Mesenchymal stem cell (in vitro differentiated cells and primary cell): ENCODE results near the gene EEFSEC.
A peak's percentile ranks its signal among the peaks of the same experiment; 100 is the strongest.

Source experiments
- DNase-seq: peaks from one replicate; pipeline ENCODE4 v3.0.0-alpha.2; 2013
- H2AFZ ChIP-seq: one replicate; pipeline ENCODE4 v1.6.1; 2013; ENCODE audit warnings: low read depth, mild to moderate bottlenecking, control low read depth, inconsistent platforms, low read length, moderate library complexity
- H2AK5ac ChIP-seq: 2 replicates; pipeline ENCODE4 v1.6.1; 2013; ENCODE audit warnings: low read length, moderate library complexity, mild to moderate bottlenecking, inconsistent platforms; ENCODE audit not compliant: severe bottlenecking
- H2BK120ac ChIP-seq: one replicate; pipeline ENCODE4 v1.6.1; 2013; ENCODE audit warnings: low read depth, mild to moderate bottlenecking, inconsistent platforms, low read length, moderate library complexity
- H2BK12ac ChIP-seq, 2 experiments: one replicate each; pipeline ENCODE4 v1.6.1; 2013; ENCODE audit warnings: inconsistent platforms in 2 of 2, low read length in 2 of 2, mild to moderate bottlenecking in 2 of 2, moderate library complexity in 2 of 2, control low read depth in 1 of 2
- H2BK15ac ChIP-seq: one replicate; pipeline ENCODE4 v1.6.1; 2013; ENCODE audit warnings: mild to moderate bottlenecking, low read depth, inconsistent platforms; ENCODE audit not compliant: poor library complexity, severe bottlenecking
- H2BK5ac ChIP-seq: 2 replicates; pipeline ENCODE4 v1.6.1; 2013; ENCODE audit warnings: low read depth, mild to moderate bottlenecking, low read length, control low read depth, inconsistent platforms; ENCODE audit not compliant: poor library complexity, severe bottlenecking
- H3K14ac ChIP-seq, 2 experiments: one replicate each; pipeline ENCODE4 v1.6.1; 2013; ENCODE audit warnings: inconsistent platforms in 2 of 2, low read length in 2 of 2, control low read depth in 1 of 2, mild to moderate bottlenecking in 1 of 2, moderate library complexity in 1 of 2
- H3K18ac ChIP-seq, 2 experiments: one replicate each; pipeline ENCODE4 v1.6.1; 2013; ENCODE audit warnings: inconsistent platforms in 2 of 2, low read length in 2 of 2, control low read depth in 1 of 2, low read depth in 1 of 2, mild to moderate bottlenecking in 1 of 2
- H3K23ac ChIP-seq, 2 experiments: one replicate each; pipeline ENCODE4 v1.6.1; 2013; ENCODE audit warnings: inconsistent platforms in 2 of 2, low read length in 2 of 2, mild to moderate bottlenecking in 2 of 2, moderate library complexity in 2 of 2, control low read depth in 1 of 2
- H3K27ac ChIP-seq: 2 replicates; pipeline ENCODE4 v1.5.1; 2013; ENCODE audit warnings: mild to moderate bottlenecking, moderate library complexity, low read length, control low read depth, inconsistent platforms; ENCODE audit not compliant: poor library complexity, severe bottlenecking
- H3K27me3 ChIP-seq, 2 experiments: 2 replicates each; pipeline versions ENCODE4 v1.6.1 to v1.7.0; 2013; ENCODE audit warnings: low read length in 2 of 2, mild to moderate bottlenecking in 2 of 2, moderate library complexity in 2 of 2, control low read depth in 1 of 2, inconsistent platforms in 1 of 2; ENCODE audit not compliant: control insufficient read depth in 1 of 2, insufficient read depth in 1 of 2
- H3K36me3 ChIP-seq, 2 experiments: 2 replicates each; pipeline versions ENCODE4 v1.6.1 to v1.7.0; 2013; ENCODE audit warnings: low read length in 2 of 2, control low read depth in 1 of 2, inconsistent platforms in 1 of 2, low read depth in 1 of 2, mild to moderate bottlenecking in 1 of 2; ENCODE audit not compliant: insufficient read depth in 2 of 2, control insufficient read depth in 1 of 2
- H3K4ac ChIP-seq, 2 experiments: one replicate each; pipeline ENCODE4 v1.6.1; 2013; ENCODE audit warnings: inconsistent platforms in 2 of 2, low read length in 2 of 2, mild to moderate bottlenecking in 2 of 2, moderate library complexity in 2 of 2, control low read depth in 1 of 2, low read depth in 1 of 2
- H3K4me1 ChIP-seq: 2 replicates; pipeline ENCODE4 v1.6.1; 2013; ENCODE audit warnings: low read depth, low read length, control low read depth; ENCODE audit not compliant: control insufficient read depth, insufficient read depth
- H3K4me2 ChIP-seq: 2 replicates; pipeline ENCODE4 v1.6.1; 2013; ENCODE audit warnings: low read length, mild to moderate bottlenecking, inconsistent platforms; ENCODE audit not compliant: poor library complexity, severe bottlenecking
- H3K4me3 ChIP-seq, 2 experiments: 2 replicates each; pipeline versions ENCODE4 v1.5.1 to v1.7.0; 2013; ENCODE audit warnings: low read length in 2 of 2, mild to moderate bottlenecking in 2 of 2, control low read depth in 1 of 2, low read depth in 1 of 2; ENCODE audit not compliant: insufficient read depth in 1 of 2
- H3K79me1 ChIP-seq: replicated peaks from 2 replicates; pipeline ENCODE4 v1.6.1; 2013; ENCODE audit warnings: mild to moderate bottlenecking, control low read depth, low read length, inconsistent platforms; ENCODE audit not compliant: poor library complexity, severe bottlenecking
- H3K9ac ChIP-seq: 2 replicates; pipeline ENCODE4 v1.7.0; 2013; ENCODE audit warnings: mild to moderate bottlenecking, low read length, moderate library complexity
- H3K9me3 ChIP-seq: 2 replicates; pipeline ENCODE4 v1.7.0; 2013; ENCODE audit warnings: mild to moderate bottlenecking, low read length; ENCODE audit not compliant: control insufficient read depth
- H4K8ac ChIP-seq: one replicate; pipeline ENCODE4 v1.6.1; 2013; ENCODE audit warnings: inconsistent platforms, mild to moderate bottlenecking, low read length, moderate library complexity
- H4K91ac ChIP-seq: one replicate; pipeline ENCODE4 v1.6.1; 2013; ENCODE audit warnings: mild to moderate bottlenecking, low read length, inconsistent platforms
- WGBS: methylation state at CpG from one replicate; pipeline ENCODE4 v1.1.7; 2013; ENCODE audit warnings: mixed read lengths; 5-methylcytosine and 5-hydroxymethylcytosine counted together

EEFSEC gene

DNA sequence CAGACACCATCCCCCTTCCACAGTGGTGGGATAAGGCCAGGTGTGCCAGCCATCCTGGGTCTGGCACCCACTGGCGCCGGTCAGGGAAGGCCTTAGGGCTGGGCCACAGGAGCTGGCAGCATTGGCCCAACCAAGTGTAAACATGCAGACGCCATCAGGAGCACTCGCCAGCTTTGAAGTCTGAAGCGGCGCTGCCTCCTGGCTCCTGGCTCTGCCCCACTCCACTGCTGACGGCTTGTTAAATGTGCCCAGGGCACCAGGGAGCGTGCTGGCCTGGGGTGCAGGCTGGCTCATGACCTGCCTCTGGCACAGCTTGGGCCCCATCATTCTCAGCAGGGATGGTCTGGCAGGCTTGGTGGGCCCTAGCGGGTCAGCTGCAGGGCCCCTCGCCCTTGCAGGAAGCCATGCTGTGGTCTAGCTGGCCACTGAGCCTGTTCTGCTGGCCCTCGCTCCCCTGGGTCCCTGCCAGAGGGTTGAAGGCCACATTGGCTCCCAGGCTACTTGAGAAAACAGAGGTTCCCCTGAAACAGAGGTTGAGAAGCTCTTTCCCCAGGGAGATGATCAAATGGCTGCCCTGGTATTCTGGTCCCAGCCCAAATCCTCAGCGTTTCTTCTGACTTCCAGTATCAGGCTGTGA is 196.8 kb downstream of the EEFSEC start:
- H3K14ac ChIP-seq: peak overlapping the region in 1 of 2 experiments; percentile 53
- no peak overlapping the region for H2AFZ ChIP-seq
- H3K4me1 ChIP-seq: peaks cover 19% of the 10 kb centered on the region
- peaks cover 0 to 15% of the 10 kb centered on the region in 2 experiments for H3K27me3 ChIP-seq
- no peak overlapping the region for H3K27ac ChIP-seq
- no peak overlapping the region for H2BK15ac ChIP-seq
- H2BK12ac ChIP-seq: peak overlapping the region; percentile 20 to 25
- no peaks in the 10 kb centered on the region for H3K79me1 ChIP-seq
- H4K91ac ChIP-seq: no peak overlapping the region
- no peak overlapping the region for H4K8ac ChIP-seq
- peaks cover 4 to 5% of the 10 kb centered on the region in 2 experiments for H3K36me3 ChIP-seq
- 97% methylated on average over 12 of the region's 12 CpGs for WGBS
- H3K4me2 ChIP-seq: no peak overlapping the region
- no peaks in the 10 kb centered on the region for H3K9me3 ChIP-seq
- no peak overlapping the region for H3K4ac ChIP-seq
- no peak overlapping the region for H3K4me3 ChIP-seq
- H2AK5ac ChIP-seq: no peak overlapping the region
- no peak for DNase-seq
- no peak overlapping the region for H2BK120ac ChIP-seq
- no peak overlapping the region for H3K9ac ChIP-seq
- no peak overlapping the region for H2BK5ac ChIP-seq
- no peak overlapping the region for H3K23ac ChIP-seq
- peak overlapping the region in 1 of 2 experiments; percentile 18 for H3K18ac ChIP-seq

- Histone ChIP-seq H3K4ac (no peak overlapping the region), H3K27me3 (peaks cover 0 to 15% of the 10 kb centered on the region in 2 experiments), H3K9me3 (no peaks in the 10 kb centered on the region), H2BK15ac (no peak overlapping the region), H4K91ac (no peak overlapping the region), H2BK120ac (no peak overlapping the region), H3K23ac (no peak overlapping the region), H3K4me2 (no peak overlapping the region), H3K79me1 (no peaks in the 10 kb centered on the region), H2BK12ac (no peak overlapping the region), H3K9ac (no peak overlapping the region), H2AFZ (no peak overlapping the region), H3K4me3 (no peak overlapping the region), H3K14ac (no peak overlapping the region), H3K18ac (no peak overlapping the region), H3K27ac (no peak overlapping the region), H3K36me3 (peaks cover 4 to 5% of the 10 kb centered on the region in 2 experiments), H2AK5ac (no peak overlapping the region), H3K4me1 (peaks cover 25% of the 10 kb centered on the region), H2BK5ac (no peak overlapping the region), H4K8ac (no peak overlapping the region)
- 94% methylated on average over 7 of the region's 7 CpGs for WGBS
- no peak for DNase-seq
Observed at GRCh38 chr3:128351546-128351945, 198.3 kb downstream of the EEFSEC start.

DNA sequence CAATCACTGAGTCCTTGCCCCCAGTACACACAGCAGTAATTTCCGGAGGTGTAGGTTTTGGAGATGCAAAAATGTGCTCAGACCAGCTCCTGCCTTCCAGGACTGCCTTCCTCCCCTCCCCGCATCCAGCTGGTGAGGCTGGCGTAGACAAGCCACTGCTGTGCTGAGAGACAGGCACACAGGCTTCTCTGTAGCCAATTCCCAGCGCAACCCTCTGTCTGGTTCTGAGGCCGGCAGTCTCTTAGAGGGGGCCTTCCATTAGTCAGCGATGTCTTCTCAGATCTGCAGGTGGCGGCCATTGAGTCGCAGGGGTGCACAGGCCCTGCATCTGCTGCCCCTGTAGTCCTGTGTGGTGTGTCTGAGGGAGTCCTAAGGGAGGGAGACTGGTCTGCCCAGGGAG is 199.0 kb downstream of the EEFSEC start:
- Histone ChIP-seq H3K9ac (no peak overlapping the region), H3K4me2 (no peak overlapping the region), H3K36me3 (peaks cover 4 to 5% of the 10 kb centered on the region in 2 experiments), H2AK5ac (no peak overlapping the region), H2BK15ac (no peak overlapping the region), H3K4me3 (no peak overlapping the region), H3K14ac (peak overlapping the region in 1 of 2 experiments; percentile 64), H3K27me3 (peaks cover 0 to 15% of the 10 kb centered on the region in 2 experiments), H3K4ac (no peak overlapping the region), H3K23ac (no peak overlapping the region), H2BK5ac (no peak overlapping the region), H3K27ac (no peak overlapping the region), H3K79me1 (no peaks in the 10 kb centered on the region), H2AFZ (no peak overlapping the region), H4K91ac (no peak overlapping the region), H4K8ac (no peak overlapping the region), H3K4me1 (peaks cover 25% of the 10 kb centered on the region), H2BK12ac (no peak overlapping the region), H3K18ac (no peak overlapping the region), H2BK120ac (no peak overlapping the region), H3K9me3 (no peaks in the 10 kb centered on the region)
- WGBS: 96% methylated on average over 8 of the region's 8 CpGs
- no peak for DNase-seq

DNA sequence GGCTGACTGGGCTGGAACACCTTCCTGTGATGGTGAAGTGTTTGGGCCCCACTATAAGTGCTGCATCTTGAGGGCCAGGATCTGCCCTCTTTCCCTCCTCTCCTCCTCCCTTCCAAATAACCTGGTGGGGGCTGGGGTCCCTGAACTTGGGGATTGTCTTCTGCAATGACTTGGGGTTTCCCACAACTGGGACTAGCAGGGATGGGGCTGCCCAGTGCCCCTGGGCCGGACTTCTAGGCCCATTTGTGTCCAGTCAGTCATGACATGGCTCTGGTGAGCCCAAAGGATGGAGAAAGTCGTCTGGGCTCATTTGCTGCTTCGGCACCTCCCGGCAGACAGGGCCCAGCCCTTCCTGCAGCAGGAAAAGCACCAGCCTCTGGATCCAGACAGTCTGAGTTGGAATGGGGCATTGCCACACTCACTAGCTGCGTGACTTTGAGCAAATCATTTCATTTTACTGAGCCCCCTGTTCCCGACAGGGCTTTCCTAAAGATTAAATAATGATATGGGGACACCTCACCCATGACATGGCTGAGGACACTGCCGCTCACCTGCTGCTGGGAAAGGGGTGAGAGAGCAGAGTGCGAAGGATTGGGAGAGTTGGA is 200.2 kb downstream of the EEFSEC start:
- Histone ChIP-seq H2AK5ac (no peak overlapping the region), H2BK15ac (no peak overlapping the region), H3K27ac (no peak overlapping the region), H2AFZ (no peak overlapping the region), H2BK120ac (peak overlapping the region; percentile 29), H3K79me1 (no peaks in the 10 kb centered on the region), H3K27me3 (peaks cover 0 to 15% of the 10 kb centered on the region in 2 experiments), H4K8ac (no peak overlapping the region), H4K91ac (peak overlapping the region; percentile 1), H2BK12ac (peak overlapping the region in 1 of 2 experiments; percentile 82), H2BK5ac (no peak overlapping the region), H3K4ac (peak overlapping the region in 1 of 2 experiments; percentile 50), H3K4me2 (no peak overlapping the region), H3K14ac (peak overlapping the region in 1 of 2 experiments; percentile 19), H3K9ac (no peak overlapping the region), H3K4me1 (peaks cover 25% of the 10 kb centered on the region), H3K9me3 (no peaks in the 10 kb centered on the region), H3K23ac (no peak overlapping the region), H3K36me3 (peaks cover 5 to 7% of the 10 kb centered on the region in 2 experiments), H3K4me3 (no peak overlapping the region), H3K18ac (peak overlapping the region; percentile 47 to 70)
- WGBS: 85% methylated on average over 8 of the region's 8 CpGs
- peak; percentile 45 for DNase-seq
